HG03457 (cell line): ENCODE data around the gene MAGEA2.
A peak's percentile ranks its signal among the peaks of the same experiment; 100 is the strongest.
"Not testable (repeated sequence)": the region's sequence is repeated elsewhere in the genome, so short reads cannot be mapped to it uniquely, and the experiment has no call there.

Experiments
- ATAC-seq: cut with Tn5 transposase; IDR thresholded peaks from one replicate; pipeline ENCODE4 v1.9.1; 2021; ENCODE audit warnings: moderate number of reproducible peaks; ENCODE audit not compliant: unreplicated experiment

MAGEA2 gene, protein sequence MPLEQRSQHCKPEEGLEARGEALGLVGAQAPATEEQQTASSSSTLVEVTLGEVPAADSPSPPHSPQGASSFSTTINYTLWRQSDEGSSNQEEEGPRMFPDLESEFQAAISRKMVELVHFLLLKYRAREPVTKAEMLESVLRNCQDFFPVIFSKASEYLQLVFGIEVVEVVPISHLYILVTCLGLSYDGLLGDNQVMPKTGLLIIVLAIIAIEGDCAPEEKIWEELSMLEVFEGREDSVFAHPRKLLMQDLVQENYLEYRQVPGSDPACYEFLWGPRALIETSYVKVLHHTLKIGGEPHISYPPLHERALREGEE

DNA sequence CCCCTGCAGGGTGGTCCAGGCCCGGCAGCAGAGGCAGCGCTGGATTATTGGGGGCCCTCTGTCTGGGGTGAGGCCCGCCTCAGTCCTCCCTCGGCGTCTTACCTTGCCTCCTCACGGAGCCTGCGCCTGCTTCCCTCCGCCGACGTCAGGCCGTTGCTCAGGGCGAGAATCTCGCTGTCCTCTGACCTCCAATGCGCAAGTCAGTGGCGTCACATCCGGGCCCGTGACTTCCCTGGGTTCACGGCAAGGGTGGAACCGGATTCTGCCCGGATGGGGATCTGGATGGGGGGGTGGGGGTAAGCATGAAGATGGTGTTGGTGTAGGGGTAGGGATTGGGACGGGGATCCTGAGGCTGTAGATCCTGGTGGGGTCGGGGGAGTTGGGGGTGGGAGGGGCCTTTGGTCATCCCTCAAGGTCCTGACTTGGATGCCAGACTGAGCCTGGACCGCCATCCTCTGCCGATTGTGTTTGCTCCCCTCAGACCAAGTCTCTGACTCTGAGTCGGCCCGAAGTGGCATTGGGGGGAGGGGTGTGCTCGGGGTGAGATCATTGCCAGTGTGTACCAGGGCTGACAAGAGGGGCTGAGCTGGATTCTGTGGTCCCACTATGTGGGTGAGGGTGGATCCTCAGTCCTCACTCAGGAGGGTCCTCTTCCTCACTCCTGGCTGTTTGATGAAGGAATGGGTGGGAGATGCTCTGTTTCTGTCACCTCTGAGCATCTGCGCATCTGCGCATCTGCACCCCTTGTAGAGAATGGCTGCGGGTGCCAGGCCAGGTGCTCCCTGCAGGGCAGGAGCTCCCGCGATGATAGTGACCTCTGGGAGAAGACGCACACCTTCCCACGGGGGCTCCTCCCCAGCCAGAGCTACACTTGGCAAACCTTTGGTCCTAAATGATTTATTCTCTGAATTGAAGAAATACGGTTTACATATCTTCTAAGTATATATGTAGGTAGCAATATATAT, at the start of gene MAGEA2:
MAGEA2 (minus strand) TSS at position 157 of the 965 bp plus-strand sequence. CDS start 2,479 bp downstream, outside the sequence.
- not testable (repeated sequence) for ATAC-seq

DNA sequence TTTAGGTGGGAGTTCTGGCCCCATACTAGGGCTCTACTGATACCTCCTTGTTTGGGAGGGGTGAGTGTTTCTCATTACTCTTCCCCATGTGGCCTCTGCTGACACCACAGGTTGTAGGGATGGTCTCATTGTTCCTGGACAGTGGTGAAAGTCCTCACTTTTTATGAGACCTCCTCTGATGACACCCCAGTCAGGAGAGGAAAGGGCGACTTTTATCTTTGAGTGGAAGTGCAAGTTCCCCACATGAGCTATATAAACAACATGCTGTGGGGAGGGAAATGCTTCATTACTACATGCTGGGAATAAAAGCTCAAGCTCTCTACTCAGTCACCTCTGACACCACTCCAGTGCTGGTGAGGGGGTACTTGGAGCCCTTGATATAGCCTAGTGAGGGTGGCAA, 45.3 kb upstream of the MAGEA2 start:
- ATAC-seq, result no peak

DNA sequence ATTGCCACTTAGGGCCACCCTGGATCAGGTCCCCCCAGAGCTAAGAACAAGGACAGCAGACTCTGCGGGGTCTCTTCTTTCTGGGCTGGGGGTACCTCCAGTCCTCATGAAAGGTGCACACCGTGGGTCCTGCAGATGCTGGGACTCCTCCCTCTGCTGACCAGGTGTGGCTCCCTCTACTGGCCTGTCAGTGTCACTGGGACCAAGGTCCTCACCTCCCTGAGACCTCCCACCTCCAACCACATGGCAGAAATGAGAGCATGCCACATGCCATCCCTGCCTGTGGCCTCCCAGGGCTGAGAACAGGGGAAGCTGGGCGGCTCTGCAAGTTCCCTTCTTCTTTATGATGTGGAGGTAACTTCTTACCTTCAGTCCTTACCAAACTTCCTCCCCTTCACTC, 33.4 kb upstream of the MAGEA2 start:
- peak; percentile 65 for ATAC-seq

DNA sequence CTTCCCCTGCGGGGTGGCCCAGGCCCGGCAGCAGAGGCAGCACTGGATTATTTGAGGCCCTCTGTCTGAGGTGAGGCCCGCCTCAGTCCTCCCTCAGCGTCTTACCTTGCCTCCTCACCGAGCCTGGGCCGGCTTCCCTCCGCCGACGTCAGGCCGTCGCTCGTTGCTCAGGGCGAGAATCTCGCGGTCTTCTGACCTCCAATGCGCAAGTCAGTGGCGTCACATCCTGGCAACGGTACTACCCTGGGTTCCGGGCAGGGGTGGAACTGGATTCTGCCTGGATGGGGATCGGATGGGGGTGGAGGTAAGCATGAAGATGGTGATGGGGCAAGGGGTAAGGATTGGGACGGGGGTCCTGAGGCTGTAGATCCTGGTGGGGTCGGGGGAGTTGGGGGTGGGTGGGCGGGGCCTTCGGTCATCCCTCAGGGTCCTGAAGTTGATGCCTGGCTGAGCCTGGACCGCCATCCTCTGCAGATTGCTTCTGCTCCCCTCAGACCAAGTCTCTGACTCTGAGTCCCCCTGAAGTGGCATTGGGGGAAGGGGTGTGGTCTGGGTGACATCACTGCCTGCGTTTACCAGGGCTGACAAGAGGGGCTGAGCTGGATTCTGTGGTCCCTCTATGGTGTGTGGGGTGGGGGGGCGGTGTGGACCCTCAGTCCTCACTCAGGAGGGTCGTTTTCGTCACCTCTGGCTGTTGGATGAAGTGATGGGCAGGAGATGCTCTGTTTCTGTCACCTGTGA, 16.1 kb upstream of the MAGEA2 start, which contains the start of gene MAGEA6:
MAGEA6 (minus strand) TSS at position 141 of the 741 bp plus-strand sequence. CDS start 2,039 bp downstream, outside the sequence.
- ATAC-seq, result not testable (repeated sequence)

DNA sequence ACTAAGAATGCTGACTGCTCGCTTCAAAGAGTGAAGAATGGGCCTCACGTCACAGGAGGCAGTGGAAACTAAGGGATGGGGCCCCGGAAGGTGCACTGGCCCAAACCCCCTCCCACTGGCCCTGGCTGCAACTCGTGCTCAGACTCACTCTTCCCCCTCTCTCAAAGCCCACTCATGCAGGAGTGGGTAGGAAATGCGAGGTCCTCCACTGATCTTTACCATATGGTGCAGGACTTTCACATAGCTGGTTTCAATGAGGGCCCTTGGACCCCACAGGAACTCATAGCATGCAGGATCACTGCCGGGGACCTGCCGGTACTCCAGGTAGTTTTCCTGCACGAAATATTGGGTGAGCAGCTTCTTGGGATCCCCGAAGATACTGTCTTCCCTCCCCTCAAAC, 12.9 kb upstream of the MAGEA2 start:
- ATAC-seq, result not testable (repeated sequence)

DNA sequence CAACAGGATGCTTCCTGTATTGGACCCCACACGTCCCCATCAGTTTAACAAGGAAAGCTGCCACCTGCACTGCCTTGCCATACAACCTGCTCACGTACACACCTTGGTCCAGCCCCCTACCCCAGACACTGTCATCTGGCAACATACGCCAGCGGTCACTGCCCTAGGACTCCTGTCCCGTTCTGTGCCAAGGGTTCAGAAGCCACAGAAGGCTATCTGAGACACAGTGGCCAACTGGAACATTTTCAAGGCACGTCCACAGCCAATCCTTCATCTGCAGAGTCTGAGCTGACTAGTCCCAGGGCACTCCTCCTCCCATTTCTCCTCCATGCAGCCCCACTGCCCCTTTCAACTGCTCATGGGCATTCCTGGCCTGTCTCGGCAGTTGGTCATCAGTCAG, 7.9 kb upstream of the MAGEA2 start:
- not testable (repeated sequence) for ATAC-seq

DNA sequence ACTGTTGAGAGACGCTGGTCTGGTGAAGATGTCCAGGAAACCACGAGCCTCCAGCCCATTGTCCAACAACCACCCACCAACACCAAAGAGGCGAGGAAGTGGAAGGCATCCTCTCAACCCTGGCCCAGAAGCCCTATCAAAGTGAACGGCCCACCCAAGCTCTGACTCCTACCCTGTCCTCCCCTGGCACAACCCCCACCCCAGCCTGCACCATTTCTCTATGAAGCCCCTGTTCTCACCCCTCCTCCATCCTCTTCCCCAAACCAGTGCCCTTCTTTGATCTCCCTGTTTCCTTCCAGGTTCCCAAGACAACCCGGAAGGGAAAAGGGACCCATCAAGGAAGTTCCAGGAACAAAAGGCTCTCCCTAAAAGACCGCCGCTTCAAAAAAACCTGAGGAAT, 5.9 kb upstream of the MAGEA2 start:
- not testable (repeated sequence) for ATAC-seq

DNA sequence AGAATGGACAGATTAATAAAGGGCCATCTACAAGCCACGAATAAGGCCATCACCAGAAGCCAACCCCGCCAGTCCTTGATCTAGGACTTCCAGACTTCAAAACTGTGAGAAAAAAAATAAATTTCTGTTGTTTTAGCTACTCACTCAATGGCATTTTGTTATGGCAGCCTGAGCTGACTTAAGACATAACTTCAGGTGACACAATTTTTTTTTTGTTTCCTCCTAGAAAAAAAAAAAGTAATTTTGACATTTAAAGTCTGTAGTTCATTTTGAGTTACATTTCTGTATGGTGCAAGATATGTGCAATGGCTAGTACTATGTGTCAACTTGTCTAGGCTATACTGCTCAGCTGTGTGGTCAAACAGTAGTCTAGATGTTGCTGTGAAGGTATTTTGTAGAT, 5.3 kb upstream of the MAGEA2 start, which contains the start of gene CSAG3:
CSAG3 (plus strand) TSS at position 301 of the 400 bp plus-strand sequence.
- ATAC-seq, result not testable (repeated sequence)

DNA sequence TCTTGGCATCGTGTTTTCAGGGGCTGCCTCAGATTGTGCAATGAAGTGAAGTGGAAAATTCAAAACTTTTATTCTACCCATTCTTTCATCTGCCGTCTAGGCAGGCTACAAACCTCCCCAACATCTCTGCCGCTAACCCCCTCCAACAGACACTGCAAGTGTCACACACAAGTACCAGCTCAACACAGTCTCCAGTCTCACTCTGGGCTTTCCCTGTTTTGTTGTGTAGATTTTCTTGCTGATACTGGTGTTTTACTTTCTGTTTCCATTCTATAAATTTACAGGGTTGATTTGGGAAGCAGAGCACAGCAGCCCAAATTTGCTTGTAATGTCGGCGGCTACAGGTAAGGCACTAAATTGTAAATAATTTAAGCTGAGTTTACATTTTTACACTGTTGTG, 1.2 kb upstream of the MAGEA2 start:
- ATAC-seq, result not testable (repeated sequence)

DNA sequence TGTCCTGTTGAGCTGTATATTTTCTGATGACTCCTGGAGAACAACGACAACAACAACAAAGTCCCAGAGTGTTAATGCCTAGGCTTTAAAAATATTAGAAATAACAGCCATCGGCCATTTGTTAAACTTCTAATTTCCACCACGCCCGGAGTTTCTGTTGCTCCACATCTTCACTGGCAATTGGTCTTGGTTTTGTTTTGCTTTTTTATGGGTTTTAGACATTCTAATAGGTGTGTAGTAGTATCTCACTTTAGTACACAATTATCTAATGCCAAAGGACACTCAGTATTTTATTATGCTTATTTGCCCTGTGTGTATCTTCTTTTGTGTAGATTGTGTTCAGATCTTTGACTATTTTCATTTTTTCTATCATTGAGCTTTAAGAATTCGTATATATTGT, 15.1 kb downstream of the MAGEA2 start:
- no peak for ATAC-seq

DNA sequence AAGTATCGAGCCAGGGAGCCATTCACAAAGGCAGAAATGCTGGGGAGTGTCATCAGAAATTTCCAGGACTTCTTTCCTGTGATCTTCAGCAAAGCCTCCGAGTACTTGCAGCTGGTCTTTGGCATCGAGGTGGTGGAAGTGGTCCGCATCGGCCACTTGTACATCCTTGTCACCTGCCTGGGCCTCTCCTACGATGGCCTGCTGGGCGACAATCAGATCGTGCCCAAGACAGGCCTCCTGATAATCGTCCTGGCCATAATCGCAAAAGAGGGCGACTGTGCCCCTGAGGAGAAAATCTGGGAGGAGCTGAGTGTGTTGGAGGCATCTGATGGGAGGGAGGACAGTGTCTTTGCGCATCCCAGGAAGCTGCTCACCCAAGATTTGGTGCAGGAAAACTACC, 17.1 kb downstream of the MAGEA2 start:
- not testable (repeated sequence) for ATAC-seq

DNA sequence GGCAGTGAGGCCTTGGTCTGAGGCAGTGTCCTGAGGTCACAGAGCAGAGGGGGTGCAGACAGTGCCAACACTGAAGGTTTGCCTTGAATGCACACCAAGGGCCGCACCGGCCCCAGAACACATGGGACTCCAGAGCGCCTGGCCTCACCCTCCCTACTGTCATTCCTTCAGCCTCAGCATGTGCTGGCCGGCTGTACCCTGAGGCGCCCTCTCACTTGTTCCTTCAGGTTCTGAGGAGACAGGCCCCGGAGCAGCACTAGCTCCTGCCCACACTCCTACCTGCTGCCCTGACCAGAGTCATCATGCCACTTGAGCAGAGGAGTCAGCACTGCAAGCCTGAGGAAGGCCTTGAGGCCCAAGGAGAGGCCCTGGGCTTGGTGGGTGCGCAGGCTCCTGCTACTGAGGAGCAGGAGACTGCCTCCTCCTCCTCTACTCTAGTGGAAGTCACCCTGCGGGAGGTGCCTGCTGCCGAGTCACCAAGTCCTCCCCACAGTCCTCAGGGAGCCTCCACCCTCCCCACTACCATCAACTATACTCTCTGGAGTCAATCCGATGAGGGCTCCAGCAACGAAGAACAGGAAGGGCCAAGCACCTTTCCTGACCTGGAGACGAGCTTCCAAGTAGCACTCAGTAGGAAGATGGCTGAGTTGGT, 17.7 kb downstream of the MAGEA2 start:
- ATAC-seq, result no peak

DNA sequence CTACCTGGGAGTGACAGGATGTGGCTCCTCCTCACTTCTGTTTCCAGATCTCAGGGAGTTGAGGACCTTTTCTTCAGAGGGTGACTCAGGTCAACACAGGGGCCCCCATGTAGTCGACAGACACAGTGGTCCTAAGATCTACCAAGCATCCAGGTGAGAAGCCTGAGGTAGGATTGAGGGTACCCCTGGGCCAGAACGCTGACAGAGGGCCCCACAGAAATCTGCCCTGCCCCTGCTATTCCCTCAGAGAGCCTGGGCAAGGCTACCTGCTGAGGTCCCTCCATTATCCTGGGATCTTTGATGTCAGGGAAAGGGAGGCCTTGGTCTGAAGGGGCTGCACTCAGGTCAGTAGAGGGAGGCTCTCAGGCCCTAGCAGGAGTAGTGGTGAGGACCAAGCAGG, 18.5 kb downstream of the MAGEA2 start:
- no peak for ATAC-seq

DNA sequence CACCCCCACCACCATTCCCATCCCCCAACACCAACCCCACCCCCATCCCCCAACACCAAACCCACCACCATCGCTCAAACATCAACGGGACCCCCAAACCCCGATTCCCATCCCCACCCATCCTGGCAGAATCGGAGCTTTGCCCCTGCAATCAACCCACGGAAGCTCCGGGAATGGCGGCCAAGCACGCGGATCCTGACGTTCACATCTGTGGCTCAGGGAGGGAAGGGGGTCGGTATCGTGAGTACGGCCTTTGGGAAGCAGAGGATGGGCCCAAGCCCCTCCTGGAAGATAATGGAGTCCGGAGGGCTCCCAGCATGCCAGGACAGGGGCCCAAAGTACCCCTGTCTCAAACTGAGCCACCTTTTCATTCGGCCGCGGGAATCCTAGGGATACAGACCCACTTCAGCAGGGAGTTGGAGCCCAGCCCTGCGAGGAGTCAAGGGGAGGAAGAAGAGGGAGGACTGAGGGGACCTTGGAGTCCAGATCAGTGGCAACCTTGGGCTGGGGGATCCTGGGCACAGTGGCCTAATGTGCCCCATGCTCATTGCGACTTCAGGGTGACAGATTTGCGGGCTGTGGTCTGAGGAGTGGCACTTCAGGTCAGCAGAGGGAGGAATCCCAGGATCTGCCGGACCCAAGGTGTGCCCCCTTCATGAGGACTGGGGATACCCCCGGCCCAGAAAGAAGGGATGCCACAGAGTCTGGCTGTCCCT, 19.3 kb downstream of the MAGEA2 start:
- ATAC-seq, result not testable (repeated sequence)

DNA sequence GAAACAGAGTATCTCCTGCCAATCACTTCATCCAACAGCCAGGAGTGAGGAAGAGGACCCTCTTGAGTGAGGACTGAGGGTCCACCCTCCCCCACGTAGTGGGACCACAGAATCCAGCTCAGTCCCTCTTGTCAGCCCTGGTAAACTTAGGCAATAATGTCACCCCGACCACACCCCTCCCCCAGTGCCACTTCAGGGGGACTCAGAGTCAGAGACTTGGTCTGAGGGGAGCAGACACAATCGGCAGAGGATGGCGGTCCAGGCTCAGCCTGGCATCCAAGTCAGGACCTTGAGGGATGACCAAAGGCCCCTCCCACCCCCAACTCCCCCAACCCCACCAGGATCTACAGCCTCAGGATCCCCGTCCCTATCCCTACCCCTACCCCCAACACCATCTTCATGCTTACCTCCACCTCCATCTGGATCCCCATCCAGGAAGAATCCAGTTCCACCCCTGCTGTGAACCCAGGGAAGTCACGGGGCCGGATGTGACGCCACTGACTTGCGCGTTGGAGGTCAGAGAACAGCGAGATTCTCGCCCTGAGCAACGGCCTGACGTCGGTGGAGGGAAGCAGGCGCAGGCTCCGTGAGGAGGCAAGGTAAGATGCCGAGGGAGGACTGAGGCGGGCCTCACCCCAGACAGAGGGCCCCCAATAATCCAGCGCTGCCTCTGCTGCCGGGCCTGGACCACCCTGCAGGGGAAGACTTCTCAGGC, 20.2 kb downstream of the MAGEA2 start, which contains the start of the genes CSAG1 and MAGEA12:
CSAG1 (minus strand) TSS at position 461 of the 715 bp plus-strand sequence. CDS start 1,261 bp downstream, outside the sequence.
MAGEA12 (plus strand) TSS at position 497 of the 715 bp plus-strand sequence. CDS start 2,405 bp downstream, outside the sequence.
- ATAC-seq, result no peak

DNA sequence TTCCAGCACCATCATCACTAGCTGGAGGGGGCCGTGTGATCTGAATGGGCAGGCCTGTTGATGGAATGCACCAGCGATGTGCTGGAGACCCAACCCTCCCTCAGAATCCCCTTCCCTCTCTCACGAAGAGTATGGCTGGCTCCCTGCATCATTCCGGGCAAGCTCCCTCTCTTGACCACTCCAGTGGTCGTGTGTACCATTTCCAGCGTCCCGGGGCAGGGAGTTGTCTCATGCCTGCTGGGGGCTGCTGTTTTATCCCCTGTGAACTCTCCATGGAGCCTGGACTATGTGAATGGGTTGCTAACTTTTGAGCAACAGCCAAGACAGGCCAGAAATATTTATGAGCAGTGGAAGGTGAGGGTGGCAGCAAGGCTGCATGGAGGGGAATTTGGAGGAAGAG, 28.2 kb downstream of the MAGEA2 start:
- no peak for ATAC-seq

DNA sequence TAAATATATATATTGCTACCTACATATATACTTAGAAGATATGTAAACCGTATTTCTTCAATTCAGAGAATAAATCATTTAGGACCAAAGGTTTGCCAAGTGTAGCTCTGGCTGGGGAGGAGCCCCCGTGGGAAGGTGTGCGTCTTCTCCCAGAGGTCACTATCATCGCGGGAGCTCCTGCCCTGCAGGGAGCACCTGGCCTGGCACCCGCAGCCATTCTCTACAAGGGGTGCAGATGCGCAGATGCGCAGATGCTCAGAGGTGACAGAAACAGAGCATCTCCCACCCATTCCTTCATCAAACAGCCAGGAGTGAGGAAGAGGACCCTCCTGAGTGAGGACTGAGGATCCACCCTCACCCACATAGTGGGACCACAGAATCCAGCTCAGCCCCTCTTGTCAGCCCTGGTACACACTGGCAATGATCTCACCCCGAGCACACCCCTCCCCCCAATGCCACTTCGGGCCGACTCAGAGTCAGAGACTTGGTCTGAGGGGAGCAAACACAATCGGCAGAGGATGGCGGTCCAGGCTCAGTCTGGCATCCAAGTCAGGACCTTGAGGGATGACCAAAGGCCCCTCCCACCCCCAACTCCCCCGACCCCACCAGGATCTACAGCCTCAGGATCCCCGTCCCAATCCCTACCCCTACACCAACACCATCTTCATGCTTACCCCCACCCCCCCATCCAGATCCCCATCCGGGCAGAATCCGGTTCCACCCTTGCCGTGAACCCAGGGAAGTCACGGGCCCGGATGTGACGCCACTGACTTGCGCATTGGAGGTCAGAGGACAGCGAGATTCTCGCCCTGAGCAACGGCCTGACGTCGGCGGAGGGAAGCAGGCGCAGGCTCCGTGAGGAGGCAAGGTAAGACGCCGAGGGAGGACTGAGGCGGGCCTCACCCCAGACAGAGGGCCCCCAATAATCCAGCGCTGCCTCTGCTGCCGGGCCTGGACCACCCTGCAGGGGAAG, 39.5 kb downstream of the MAGEA2 start, which contains the start of gene MAGEA2B:
MAGEA2B (plus strand) TSS at position 814 of the 973 bp plus-strand sequence. CDS start 2,479 bp downstream, outside the sequence.
- not testable (repeated sequence) for ATAC-seq
